ENCODE measurements around the gene EXOSC10. TPM values are rescaled to one million over a fixed set of nuclear protein-coding genes. Genes with fewer than 3 reads are reported as not detected.

EXOSC10 gene
- polyA plus RNA-seq, 1 donor (not counting 4 experiments of a cell fraction or from before 2014, with no cell fraction given), result 61.2 TPM

DNA sequence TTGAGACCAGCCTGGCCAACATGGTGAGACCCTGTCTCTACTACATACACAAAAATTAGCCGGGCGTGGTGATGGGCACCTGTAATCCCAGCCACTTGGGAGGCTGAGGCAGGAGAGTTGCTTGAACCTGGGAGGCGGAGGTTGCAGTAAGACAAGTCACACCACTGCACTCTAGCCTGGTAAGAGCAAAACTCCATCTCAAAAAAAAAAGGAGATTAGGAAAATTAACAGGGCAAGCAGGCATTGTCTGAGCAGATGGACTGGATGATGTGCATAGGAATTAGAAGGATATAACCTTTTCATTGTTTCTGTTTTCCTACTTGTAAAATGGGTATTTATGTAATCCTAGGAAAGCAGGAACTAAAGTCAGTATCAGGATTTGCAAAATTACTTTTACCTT, 71.7 kb downstream of the EXOSC10 start:
- no peak overlapping the region for H2AFZ ChIP-seq (ENCODE audit: control insufficient read depth, low read length)
- H3K4me2 ChIP-seq (ENCODE audit: control insufficient read depth, extremely low read depth, insufficient read depth, low read depth, low read length), result no peak overlapping the region
- no peak overlapping the region for H3K9ac ChIP-seq (ENCODE audit: control insufficient read depth, extremely low read depth, insufficient read depth, low read length)
- peaks cover 9% of the 10 kb centered on the region for H3K79me2 ChIP-seq (ENCODE audit: control insufficient read depth, insufficient read depth, low read length)
- no peak overlapping the region for H3K27ac ChIP-seq (ENCODE audit: control insufficient read depth, insufficient read depth, low read length)
- H3K9me3 ChIP-seq (ENCODE audit: control insufficient read depth, low read depth, low read length), result no peaks in the 10 kb centered on the region
- DNase-seq (ENCODE audit: low read depth, low spot score) (no peak), FAIRE-seq (no peak)
- H3K4me1 ChIP-seq (ENCODE audit: control insufficient read depth, extremely low read depth, insufficient read depth, low read length), result peaks cover 16% of the 10 kb centered on the region
- TF ChIP-seq, protein P1, sequence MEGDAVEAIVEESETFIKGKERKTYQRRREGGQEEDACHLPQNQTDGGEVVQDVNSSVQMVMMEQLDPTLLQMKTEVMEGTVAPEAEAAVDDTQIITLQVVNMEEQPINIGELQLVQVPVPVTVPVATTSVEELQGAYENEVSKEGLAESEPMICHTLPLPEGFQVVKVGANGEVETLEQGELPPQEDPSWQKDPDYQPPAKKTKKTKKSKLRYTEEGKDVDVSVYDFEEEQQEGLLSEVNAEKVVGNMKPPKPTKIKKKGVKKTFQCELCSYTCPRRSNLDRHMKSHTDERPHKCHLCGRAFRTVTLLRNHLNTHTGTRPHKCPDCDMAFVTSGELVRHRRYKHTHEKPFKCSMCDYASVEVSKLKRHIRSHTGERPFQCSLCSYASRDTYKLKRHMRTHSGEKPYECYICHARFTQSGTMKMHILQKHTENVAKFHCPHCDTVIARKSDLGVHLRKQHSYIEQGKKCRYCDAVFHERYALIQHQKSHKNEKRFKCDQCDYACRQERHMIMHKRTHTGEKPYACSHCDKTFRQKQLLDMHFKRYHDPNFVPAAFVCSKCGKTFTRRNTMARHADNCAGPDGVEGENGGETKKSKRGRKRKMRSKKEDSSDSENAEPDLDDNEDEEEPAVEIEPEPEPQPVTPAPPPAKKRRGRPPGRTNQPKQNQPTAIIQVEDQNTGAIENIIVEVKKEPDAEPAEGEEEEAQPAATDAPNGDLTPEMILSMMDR (optimal IDR thresholded peaks at IDR 0.05 in 1 of 3, IDR thresholded peaks at IDR 0.05 in 1 of 3, conservative IDR thresholded peaks at IDR 0.05 in 1 of 3; ENCODE audit: extremely low read depth in 1 of 3, insufficient read depth in 2 of 3, low read length in 3 of 3), result no peak
- no peak for TF ChIP-seq EZH2 (IDR thresholded peaks at IDR 0.05; ENCODE audit: low read length)
- dilution Hi-C loops (cut with MboI; ENCODE audit: extremely low pct_ligation_motif_present, low sequenced_read_pairs), result no loop called here
- H3K9me1 ChIP-seq (ENCODE audit: control insufficient read depth, extremely low read depth, insufficient read depth, low read length), result peaks cover 3% of the 10 kb centered on the region
- no peak overlapping the region for H3K4me3 ChIP-seq (ENCODE audit: control insufficient read depth in 2 of 3, extremely low read depth in 1 of 3, insufficient read depth in 2 of 3, low read depth in 1 of 3, low read length in 3 of 3)
- peaks cover 7% of the 10 kb centered on the region for H4K20me1 ChIP-seq (ENCODE audit: control insufficient read depth, extremely low read depth, insufficient read depth, low read length)
- H3K27me3 ChIP-seq (ENCODE audit: control insufficient read depth, extremely low read depth, insufficient read depth, low read length), result no peaks in the 10 kb centered on the region
- peaks cover 8 to 34% of the 10 kb centered on the region in 2 experiments for H3K36me3 ChIP-seq (ENCODE audit: control insufficient read depth in 2 of 2, extremely low read depth in 1 of 2, insufficient read depth in 2 of 2, low read length in 2 of 2)

DNA sequence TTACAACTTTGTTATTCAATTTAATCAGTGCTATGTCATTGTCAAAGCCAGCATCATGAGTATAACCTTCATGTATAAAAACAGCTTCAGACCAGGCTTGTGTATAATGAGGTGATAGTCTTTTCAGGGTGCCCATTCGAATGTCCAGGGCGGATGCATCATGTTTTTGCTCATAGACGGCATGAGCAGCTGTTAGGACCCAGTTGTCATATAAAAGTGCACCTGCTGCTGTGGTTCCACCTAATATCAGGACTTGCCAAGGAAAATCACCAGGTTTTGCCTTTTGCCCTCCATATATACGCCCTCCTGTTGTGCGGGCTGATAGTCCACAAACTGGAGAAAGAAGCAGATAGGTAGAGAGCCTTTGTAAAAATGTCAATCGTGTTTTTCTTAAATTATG, 72.4 kb downstream of the EXOSC10 start:
- Histone ChIP-seq H3K27ac (ENCODE audit: control insufficient read depth, insufficient read depth, low read length) (no peak overlapping the region), H3K36me3 (ENCODE audit: control insufficient read depth in 2 of 2, extremely low read depth in 1 of 2, insufficient read depth in 2 of 2, low read length in 2 of 2) (peaks cover 8 to 34% of the 10 kb centered on the region in 2 experiments), H3K4me2 (ENCODE audit: control insufficient read depth, extremely low read depth, insufficient read depth, low read depth, low read length) (no peak overlapping the region), H2AFZ (ENCODE audit: control insufficient read depth, low read length) (no peak overlapping the region), H3K27me3 (ENCODE audit: control insufficient read depth, extremely low read depth, insufficient read depth, low read length) (no peaks in the 10 kb centered on the region), H3K4me1 (ENCODE audit: control insufficient read depth, extremely low read depth, insufficient read depth, low read length) (peaks cover 16% of the 10 kb centered on the region), H3K79me2 (ENCODE audit: control insufficient read depth, insufficient read depth, low read length) (peaks cover 9% of the 10 kb centered on the region), H3K9me3 (ENCODE audit: control insufficient read depth, low read depth, low read length) (no peaks in the 10 kb centered on the region), H4K20me1 (ENCODE audit: control insufficient read depth, extremely low read depth, insufficient read depth, low read length) (peaks cover 7% of the 10 kb centered on the region), H3K9ac (ENCODE audit: control insufficient read depth, extremely low read depth, insufficient read depth, low read length) (no peak overlapping the region), H3K4me3 (ENCODE audit: control insufficient read depth in 2 of 3, extremely low read depth in 1 of 3, insufficient read depth in 2 of 3, low read depth in 1 of 3, low read length in 3 of 3) (no peak overlapping the region), H3K9me1 (ENCODE audit: control insufficient read depth, extremely low read depth, insufficient read depth, low read length) (peaks cover 3% of the 10 kb centered on the region)
- dilution Hi-C loops (cut with MboI; ENCODE audit: extremely low pct_ligation_motif_present, low sequenced_read_pairs), result no loop called here
- no peak for TF ChIP-seq EZH2 (IDR thresholded peaks at IDR 0.05; ENCODE audit: low read length)
- TF ChIP-seq, protein P1 (optimal IDR thresholded peaks at IDR 0.05 in 1 of 3, IDR thresholded peaks at IDR 0.05 in 1 of 3, conservative IDR thresholded peaks at IDR 0.05 in 1 of 3; ENCODE audit: extremely low read depth in 1 of 3, insufficient read depth in 2 of 3, low read length in 3 of 3), result no peak
- FAIRE-seq (no peak), DNase-seq (ENCODE audit: low read depth, low spot score) (no peak)

Measured in keratinocyte (primary cell).